ENCODE data around the gene FRAT1.

- TF ChIP-seq, protein P1, sequence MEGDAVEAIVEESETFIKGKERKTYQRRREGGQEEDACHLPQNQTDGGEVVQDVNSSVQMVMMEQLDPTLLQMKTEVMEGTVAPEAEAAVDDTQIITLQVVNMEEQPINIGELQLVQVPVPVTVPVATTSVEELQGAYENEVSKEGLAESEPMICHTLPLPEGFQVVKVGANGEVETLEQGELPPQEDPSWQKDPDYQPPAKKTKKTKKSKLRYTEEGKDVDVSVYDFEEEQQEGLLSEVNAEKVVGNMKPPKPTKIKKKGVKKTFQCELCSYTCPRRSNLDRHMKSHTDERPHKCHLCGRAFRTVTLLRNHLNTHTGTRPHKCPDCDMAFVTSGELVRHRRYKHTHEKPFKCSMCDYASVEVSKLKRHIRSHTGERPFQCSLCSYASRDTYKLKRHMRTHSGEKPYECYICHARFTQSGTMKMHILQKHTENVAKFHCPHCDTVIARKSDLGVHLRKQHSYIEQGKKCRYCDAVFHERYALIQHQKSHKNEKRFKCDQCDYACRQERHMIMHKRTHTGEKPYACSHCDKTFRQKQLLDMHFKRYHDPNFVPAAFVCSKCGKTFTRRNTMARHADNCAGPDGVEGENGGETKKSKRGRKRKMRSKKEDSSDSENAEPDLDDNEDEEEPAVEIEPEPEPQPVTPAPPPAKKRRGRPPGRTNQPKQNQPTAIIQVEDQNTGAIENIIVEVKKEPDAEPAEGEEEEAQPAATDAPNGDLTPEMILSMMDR (IDR thresholded peaks at IDR 0.05) = no peak
- TF ChIP-seq EZH2 (IDR thresholded peaks at IDR 0.05; ENCODE audit: borderline replicate concordance, insufficient read depth, low read depth, low read length, poor library complexity, severe bottlenecking) = no peak
Measured at GRCh38 chr10:97367126-97367649, 48.1 kb downstream of the FRAT1 start.
